RWPE1 (cell line): Measurements from ENCODE around the gene GRP.

ENCODE experiments used
- CTCF ChIA-PET: fragments of 350-600 bp; sonication (Branson Sonifier 250); formaldehyde crosslinking; extraction: SDS; loops from one replicate; lab custom pipeline; 2021; lab: Yijun Ruan, JAX
- POLR2A ChIA-PET: fragments of 400-600 bp; formaldehyde crosslinking; extraction: SDS; loops from one replicate; lab custom pipeline; 2020; ENCODE audit warnings: antibody characterized with exemption; ENCODE audit not compliant: low non-redundant PET; lab: Yijun Ruan, JAX
- DNase-seq: peaks from one replicate; pipeline ENCODE4 v3.0.0; 2012; ENCODE audit warnings: low spot score
- H3K27ac ChIP-seq: fragments of 450-650 bp; 2 replicates; pipeline ENCODE4 v1.5.1; 2017
- TF ChIP-seq, protein P1 (sequence below): fragments of 450-650 bp; conservative IDR thresholded peaks from 2 replicates; pipeline ENCODE4 v1.5.1; 2017; ENCODE audit warnings: low read depth, mild to moderate bottlenecking

The GRP gene

DNA sequence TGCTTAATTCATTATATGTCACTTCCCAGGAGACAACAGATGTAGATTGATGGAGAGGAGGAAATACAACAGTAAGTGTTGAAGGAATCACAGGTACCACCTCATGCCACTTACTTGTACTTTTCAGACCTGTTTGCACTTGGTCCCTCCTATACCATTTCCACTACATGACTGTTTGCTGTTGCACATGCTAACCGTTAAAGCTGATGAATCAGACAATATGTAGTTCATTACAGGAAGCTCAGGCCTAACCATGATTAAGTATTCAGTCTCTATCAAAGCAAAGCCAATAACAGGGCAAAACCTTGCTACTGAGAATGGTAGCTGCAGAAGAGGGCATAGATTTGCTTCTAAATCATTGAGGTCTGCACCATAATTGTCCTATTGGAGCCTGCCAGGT, 30.2 kb upstream of the GRP start:
- TF ChIP-seq, protein P1, sequence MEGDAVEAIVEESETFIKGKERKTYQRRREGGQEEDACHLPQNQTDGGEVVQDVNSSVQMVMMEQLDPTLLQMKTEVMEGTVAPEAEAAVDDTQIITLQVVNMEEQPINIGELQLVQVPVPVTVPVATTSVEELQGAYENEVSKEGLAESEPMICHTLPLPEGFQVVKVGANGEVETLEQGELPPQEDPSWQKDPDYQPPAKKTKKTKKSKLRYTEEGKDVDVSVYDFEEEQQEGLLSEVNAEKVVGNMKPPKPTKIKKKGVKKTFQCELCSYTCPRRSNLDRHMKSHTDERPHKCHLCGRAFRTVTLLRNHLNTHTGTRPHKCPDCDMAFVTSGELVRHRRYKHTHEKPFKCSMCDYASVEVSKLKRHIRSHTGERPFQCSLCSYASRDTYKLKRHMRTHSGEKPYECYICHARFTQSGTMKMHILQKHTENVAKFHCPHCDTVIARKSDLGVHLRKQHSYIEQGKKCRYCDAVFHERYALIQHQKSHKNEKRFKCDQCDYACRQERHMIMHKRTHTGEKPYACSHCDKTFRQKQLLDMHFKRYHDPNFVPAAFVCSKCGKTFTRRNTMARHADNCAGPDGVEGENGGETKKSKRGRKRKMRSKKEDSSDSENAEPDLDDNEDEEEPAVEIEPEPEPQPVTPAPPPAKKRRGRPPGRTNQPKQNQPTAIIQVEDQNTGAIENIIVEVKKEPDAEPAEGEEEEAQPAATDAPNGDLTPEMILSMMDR, result no peak
- ChIA-PET CTCF (no interaction called here), POLR2A (no interaction called here)
- H3K27ac ChIP-seq, result no peak overlapping the region
- no peak for DNase-seq

DNA sequence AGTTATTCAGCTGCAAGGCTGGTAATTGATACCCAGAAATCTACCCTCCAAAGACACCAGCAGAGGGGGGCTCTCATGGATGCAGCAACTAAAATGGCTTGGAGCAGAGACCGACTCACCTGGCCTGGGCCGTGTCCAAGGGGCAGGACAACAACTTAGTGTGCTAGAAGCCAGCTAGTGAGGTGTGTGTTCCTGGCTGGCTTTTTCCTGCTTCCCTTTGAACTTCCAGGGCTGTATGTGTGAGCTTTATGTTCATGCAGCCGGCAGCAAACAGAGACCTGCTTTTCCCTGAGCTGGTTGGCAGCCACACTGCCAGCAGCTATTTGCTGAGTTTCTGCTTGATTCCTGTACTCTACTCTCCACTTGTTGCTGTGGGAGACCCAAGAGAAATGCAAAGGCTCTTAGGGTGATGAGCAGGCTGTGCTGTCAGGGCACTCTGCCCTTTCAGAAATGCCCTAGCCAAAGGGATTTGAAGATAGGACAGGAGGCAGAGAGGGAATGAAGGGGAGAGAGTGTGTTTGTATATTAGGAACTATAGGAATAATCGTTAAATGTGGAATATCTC, 23.7 kb upstream of the GRP start:
- no peak overlapping the region for H3K27ac ChIP-seq
- no peak for DNase-seq
- POLR2A ChIA-PET, result no interaction called here
- TF ChIP-seq, protein P1, result no peak
- CTCF ChIA-PET, result no interaction called here

DNA sequence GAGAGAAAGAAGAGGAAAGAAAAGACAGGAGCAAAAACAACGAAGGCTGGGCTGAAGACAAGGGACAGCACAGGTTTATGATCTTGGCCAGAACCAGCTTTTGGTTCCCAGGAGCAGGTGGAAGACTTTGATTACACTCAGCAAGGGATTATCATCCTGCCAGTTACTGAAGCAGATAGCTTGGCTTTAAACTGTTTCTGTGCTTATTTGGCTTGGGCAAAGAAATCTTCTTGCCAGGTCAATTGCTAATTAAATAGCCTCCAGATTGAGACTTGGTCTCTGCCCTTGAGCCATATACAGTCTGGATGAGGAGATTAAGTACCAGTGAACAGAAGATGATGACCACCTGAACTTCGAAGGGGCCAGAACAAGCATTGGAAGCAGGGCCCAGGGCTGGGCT, 22.3 kb upstream of the GRP start:
- no peak overlapping the region for H3K27ac ChIP-seq
- ChIA-PET POLR2A (no interaction called here), CTCF (interaction anchor here (0.7 kb wide), 2 partner anchors 67 to 100 kb away, joined by 3 read pairs; no protein-coding TSS in a partner anchor)
- TF ChIP-seq, protein P1, result no peak
- DNase-seq, result no peak

DNA sequence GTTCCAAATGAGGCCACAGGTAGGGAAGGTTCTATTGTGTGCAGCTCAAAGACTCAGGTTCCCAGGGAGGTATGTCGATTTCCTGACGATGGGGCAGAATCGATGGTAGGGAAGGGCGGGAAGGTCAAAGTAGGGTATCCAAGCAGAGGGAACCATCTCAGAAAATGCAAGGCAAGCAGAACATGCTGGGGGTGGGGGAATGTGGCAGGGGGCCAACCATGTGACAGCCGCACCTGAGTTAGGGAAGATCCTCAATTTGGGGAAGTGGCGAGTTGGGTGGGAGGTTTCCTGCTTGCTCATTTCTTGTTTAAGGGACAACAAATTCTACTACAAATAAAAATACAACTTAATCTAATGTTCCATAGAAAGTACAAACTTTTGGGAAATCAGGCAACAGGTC, 21.7 kb upstream of the GRP start:
- CTCF ChIA-PET, result interaction anchor here (0.6 kb wide), 1 partner anchor 883 kb away, joined by 4 read pairs; no protein-coding TSS in a partner anchor
- no peak for DNase-seq
- H3K27ac ChIP-seq, result no peak overlapping the region
- TF ChIP-seq, protein P1, result no peak
- POLR2A ChIA-PET, result no interaction called here

GRCh38 chr18:59200787-59201186, 19.2 kb upstream of the GRP start:
- ChIA-PET CTCF (interaction anchor here (0.6 kb wide), 1 partner anchor 151 kb away, joined by 5 read pairs; no protein-coding TSS in a partner anchor), POLR2A (no interaction called here)
- no peak overlapping the region for H3K27ac ChIP-seq
- TF ChIP-seq, protein P1, result no peak
- no peak for DNase-seq

DNA sequence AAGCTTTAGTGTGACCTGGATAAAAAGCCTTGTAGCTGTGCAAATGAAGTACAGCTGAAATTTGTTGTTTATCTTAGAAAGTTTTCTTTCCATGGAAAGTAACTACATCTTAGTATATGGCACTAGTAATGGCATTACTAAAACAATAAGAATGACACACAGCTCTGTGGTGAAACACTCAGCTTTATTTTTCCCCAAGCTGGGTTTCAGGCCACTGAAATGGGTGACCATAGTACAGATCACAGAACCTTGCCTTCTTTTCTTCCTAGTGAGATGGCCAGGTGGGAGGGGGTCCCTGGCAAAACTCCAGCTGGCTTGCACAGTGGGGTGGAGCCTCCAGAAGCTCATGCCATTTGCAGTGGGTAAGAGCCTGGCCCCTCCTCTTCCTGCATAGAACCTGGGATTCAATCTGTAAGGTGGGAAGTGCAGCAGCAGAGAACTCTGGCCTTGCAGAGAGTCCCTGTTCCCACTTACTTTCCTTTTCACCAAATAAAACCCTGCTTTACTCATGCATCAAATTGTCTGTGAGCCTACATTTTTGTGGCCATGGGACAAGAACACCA, 17.6 kb upstream of the GRP start:
- ChIA-PET POLR2A (no interaction called here), CTCF (no interaction called here)
- no peak overlapping the region for H3K27ac ChIP-seq
- DNase-seq, result no peak
- TF ChIP-seq, protein P1, result no peak
